LNCAP (cell line): ENCODE results near the gene FOXP1.

Experiments
- TF ChIP-seq, protein P1 (sequence below): fragments of 450-650 bp; IDR thresholded peaks from 2 replicates; pipeline ENCODE4 v1.5.1; 2017; ENCODE audit warnings: mild to moderate bottlenecking

The FOXP1 gene

DNA sequence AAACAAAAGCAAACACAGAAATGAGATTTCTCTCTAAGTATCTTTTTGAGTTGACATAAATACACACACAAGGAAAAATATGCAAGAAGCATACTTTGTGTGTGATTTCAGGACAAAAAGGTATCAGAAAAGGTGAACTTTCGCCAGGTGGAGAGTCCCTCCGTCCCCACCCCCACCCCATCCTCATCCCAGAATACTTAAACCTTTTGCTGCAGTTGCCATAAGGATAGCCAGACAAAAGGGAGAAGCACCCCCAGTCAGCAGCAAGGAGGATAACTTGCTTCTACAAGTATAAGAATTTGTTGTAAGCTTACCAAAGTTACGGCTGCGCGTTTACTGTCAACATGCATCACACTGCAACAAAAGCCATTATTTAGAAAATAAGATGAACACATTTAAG lies 10.3 kb downstream of the FOXP1 start:
- TF ChIP-seq, protein P1, sequence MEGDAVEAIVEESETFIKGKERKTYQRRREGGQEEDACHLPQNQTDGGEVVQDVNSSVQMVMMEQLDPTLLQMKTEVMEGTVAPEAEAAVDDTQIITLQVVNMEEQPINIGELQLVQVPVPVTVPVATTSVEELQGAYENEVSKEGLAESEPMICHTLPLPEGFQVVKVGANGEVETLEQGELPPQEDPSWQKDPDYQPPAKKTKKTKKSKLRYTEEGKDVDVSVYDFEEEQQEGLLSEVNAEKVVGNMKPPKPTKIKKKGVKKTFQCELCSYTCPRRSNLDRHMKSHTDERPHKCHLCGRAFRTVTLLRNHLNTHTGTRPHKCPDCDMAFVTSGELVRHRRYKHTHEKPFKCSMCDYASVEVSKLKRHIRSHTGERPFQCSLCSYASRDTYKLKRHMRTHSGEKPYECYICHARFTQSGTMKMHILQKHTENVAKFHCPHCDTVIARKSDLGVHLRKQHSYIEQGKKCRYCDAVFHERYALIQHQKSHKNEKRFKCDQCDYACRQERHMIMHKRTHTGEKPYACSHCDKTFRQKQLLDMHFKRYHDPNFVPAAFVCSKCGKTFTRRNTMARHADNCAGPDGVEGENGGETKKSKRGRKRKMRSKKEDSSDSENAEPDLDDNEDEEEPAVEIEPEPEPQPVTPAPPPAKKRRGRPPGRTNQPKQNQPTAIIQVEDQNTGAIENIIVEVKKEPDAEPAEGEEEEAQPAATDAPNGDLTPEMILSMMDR, result no peak

DNA sequence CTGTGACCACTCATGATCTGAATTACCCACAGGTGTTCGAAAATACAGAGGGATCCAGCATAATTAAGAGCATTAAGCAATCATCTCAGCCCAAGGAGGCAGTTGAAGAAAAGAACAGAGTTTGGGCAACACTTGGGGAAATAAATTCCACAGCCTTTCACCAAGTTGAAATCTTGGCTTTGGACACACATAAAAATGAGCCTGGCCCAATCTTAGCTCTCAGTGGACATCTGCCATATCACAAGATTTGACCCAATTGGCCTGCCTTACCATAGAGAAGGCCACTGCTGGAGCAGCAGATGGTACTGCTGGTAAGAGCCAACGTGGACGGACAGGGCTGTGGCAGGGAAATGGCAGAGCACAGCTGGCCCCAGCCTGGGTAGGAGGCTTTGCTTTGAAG lies 13.0 kb downstream of the FOXP1 start:
- TF ChIP-seq, protein P1, result no peak

DNA sequence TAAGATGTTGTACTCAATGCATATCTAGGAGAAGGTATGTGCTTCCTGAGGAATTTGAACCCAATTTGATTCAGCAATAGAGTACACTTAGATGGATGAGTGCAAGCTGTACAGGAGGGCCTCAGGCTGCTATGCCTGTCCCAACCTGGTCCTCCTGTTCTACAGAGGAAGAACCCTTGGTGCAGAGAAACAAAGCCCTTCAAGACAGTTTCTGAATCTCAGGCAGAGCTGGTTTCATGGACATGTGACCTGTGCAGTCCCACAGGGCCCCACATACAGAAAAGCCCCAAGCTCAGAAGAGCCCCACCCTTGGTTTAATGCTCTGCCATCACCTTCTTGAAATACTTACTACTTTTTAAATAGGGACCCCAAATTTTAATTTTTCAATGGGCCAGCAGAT lies 15.3 kb downstream of the FOXP1 start:
- TF ChIP-seq, protein P1, result no peak

DNA sequence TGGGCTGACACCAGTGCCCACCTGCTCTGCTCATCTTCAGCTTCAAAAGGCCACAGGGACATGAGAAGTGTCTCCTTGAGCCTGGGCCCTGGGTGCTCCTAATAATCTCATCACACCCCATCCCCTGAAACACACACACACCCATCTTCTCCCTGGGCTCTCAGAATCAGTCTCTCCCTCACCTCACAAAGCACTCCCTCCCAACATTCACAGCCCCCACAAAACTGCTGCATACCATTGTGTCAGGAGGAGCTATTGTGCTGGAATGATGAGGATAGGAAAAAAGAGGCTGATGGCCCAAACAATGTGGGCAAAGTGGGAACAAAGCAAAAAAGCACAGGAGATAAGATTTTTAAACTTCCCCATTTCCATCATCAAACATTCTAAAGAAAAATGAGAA lies 16.8 kb downstream of the FOXP1 start:
- TF ChIP-seq, protein P1, result no peak

DNA sequence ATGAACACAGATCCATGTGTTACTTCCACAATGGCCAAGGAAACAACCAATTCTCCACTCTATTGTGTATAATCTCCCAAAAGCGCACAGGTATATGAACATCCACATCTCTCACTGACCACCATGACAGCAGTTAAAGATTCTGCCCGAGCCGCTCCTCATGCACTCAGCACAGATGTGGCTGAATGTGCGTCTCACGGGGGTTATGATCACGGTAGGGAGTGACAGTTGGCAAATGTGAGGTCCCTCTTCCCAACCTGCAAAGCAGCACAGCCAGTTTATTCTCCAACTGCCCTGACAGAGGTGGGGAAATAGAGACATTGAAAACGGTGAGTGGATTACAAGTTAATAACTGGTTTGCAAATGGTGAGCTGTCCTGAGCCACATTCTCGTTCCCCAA lies 17.6 kb downstream of the FOXP1 start:
- TF ChIP-seq, protein P1, result no peak

DNA sequence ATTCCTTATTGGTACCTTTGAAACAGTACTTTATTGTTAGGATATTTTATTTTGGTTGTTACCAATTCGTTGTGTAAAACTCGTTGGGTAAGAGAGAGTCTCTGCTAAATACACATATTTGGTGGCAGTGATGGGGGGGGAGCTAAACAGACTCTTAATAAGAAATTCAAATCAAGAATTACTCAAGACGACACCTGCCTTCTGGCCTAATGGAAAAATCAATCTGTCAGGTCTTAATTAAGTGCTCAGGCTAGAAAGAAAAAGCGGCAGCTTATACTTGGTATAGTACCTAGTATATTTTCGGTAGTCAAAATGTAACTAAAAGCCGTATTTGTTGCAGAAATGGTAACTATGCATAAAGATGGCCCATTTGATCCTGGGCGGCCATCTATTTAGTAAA lies 18.2 kb downstream of the FOXP1 start:
- TF ChIP-seq, protein P1, result no peak

DNA sequence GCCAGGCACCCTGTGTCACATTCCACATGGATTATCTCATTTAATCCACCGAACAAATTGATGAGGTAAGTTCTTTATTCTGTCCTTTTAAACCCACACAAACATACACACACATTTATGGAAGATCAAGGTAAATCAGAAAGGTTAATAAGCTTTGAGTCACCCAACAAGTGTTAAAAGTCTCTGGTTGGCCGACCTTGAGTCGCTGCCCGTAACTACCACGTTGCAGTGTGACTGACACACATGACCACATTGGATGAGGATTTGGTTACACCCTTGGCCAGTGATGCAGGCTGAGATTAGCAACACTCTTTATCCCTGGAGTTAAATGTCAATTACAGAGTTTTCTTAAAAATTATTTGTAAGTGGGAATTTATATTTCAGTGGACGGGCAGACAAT lies 19.2 kb downstream of the FOXP1 start:
- TF ChIP-seq, protein P1, result no peak

DNA sequence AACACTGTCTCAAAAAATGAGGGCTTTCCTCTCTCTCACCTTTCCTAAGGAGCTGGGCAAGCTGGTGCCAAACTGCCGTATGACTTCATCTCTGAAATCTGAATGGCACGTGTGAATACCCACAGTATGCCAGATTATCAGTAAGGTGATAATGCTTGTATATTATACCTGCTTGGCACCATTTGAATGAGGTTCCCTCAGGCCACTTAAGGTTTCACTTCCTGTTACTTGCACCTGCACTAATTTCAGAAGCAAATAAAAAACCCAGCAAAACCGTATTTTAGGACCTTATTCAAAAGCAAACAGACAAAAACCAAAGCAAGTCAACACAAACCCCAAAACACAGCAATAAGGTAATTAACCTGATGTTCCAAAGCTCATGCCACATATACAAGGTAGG lies 19.7 kb downstream of the FOXP1 start:
- TF ChIP-seq, protein P1, result no peak
